HEK293T (cell line): ENCODE measurements around the gene CADM3.

Experiments used
- ARNT ChIP-seq: fragments of 450-650 bp; IDR thresholded peaks from 2 replicates; pipeline ENCODE4 v1.6.1; 2017; ENCODE audit warnings: mild to moderate bottlenecking
- BHLHE40 ChIP-seq: fragments of 450-650 bp; IDR thresholded peaks from 2 replicates; pipeline ENCODE4 v1.6.1; 2016; ENCODE audit warnings: mild to moderate bottlenecking, moderate library complexity, borderline replicate concordance
- ELF4 ChIP-seq: fragments of 450-650 bp; IDR thresholded peaks from 2 replicates; pipeline ENCODE4 v1.6.1; 2017; ENCODE audit warnings: antibody characterized with exemption
- FOXA1 ChIP-seq: fragments of 450-650 bp; IDR thresholded peaks from 2 replicates; pipeline ENCODE4 v1.6.1; 2016; ENCODE audit warnings: mild to moderate bottlenecking
- FOXK2 ChIP-seq: fragments of 450-650 bp; IDR thresholded peaks from 2 replicates; pipeline ENCODE4 v1.6.1; 2016; ENCODE audit warnings: mild to moderate bottlenecking
- FOXM1 ChIP-seq: fragments of 450-650 bp; IDR thresholded peaks from 2 replicates; pipeline ENCODE4 v1.6.1; 2017; ENCODE audit warnings: mild to moderate bottlenecking, borderline replicate concordance
- HDGF ChIP-seq: fragments of 450-650 bp; IDR thresholded peaks from 2 replicates; pipeline ENCODE4 v1.6.1; 2017; ENCODE audit warnings: antibody characterized with exemption, borderline replicate concordance
- L3MBTL2 ChIP-seq: fragments of 450-650 bp; conservative IDR thresholded peaks from 2 replicates; pipeline ENCODE4 v1.6.1; 2016; ENCODE audit warnings: mild to moderate bottlenecking
- PKNOX1 ChIP-seq: fragments of 450-650 bp; IDR thresholded peaks from 2 replicates; pipeline ENCODE4 v1.6.1; 2016
- SP1 ChIP-seq: fragments of 450-650 bp; IDR thresholded peaks from 2 replicates; pipeline ENCODE4 v1.6.1; 2017
- SUZ12 ChIP-seq: fragments of 450-650 bp; IDR thresholded peaks from 2 replicates; pipeline ENCODE4 v1.6.1; 2016; ENCODE audit warnings: mild to moderate bottlenecking
- ZNF384 ChIP-seq: fragments of 450-650 bp; IDR thresholded peaks from 2 replicates; pipeline ENCODE4 v1.6.1; 2016

GRCh38 chr1:159123587-159123986 lies 47.8 kb upstream of the CADM3 start:
- no peak for TF ChIP-seq BHLHE40
- TF ChIP-seq FOXA1, result no peak
- no peak for TF ChIP-seq FOXK2
- TF ChIP-seq ARNT, result no peak
- no peak for TF ChIP-seq HDGF
- TF ChIP-seq ZNF384, result no peak
- no peak for TF ChIP-seq PKNOX1
- TF ChIP-seq SUZ12, result no peak
- TF ChIP-seq ELF4, result no peak
- no peak for TF ChIP-seq SP1
- no peak for TF ChIP-seq FOXM1
- TF ChIP-seq L3MBTL2, result no peak
